CD1c-positive myeloid dendritic cell (primary cell): ENCODE results near the gene CLIC2.
"Not testable (repeated sequence)": the region's sequence is repeated elsewhere in the genome, so short reads cannot be mapped to it uniquely, and the experiment has no call there.

Experiments
- DNase-seq: peaks from one replicate; pipeline ENCODE4 v3.0.0-alpha.2; 2016; ENCODE audit errors: extremely low spot score

Gene CLIC2

GRCh38 chrX:155334486-155335336, at the start of gene CLIC2:
Gene CLIC2 (minus strand): TSS chrX:155334614. CDS start chrX:155334427, 187 bp downstream.
- peak; percentile 70 for DNase-seq

- DNase-seq, result not testable (repeated sequence)
Observed at GRCh38 chrX:155382529-155382967, 48.1 kb upstream of the CLIC2 start.

GRCh38 chrX:155381843-155382528, 47.6 kb upstream of the CLIC2 start, which contains the start of gene F8A2:
Gene F8A2 (plus strand): TSS chrX:155382095. CDS start chrX:155382115, 20 bp downstream.
- DNase-seq, result not testable (repeated sequence)

GRCh38 chrX:155379802-155380201, 45.4 kb upstream of the CLIC2 start:
- DNase-seq, result not testable (repeated sequence)

GRCh38 chrX:155373777-155374458, 39.5 kb upstream of the CLIC2 start:
- not testable (repeated sequence) for DNase-seq

GRCh38 chrX:155363712-155364111, 29.3 kb upstream of the CLIC2 start:
- not testable (repeated sequence) for DNase-seq

GRCh38 chrX:155349448-155349847, 15.0 kb upstream of the CLIC2 start:
- not testable (repeated sequence) for DNase-seq

GRCh38 chrX:155345689-155346088, 11.3 kb upstream of the CLIC2 start:
- DNase-seq, result not testable (repeated sequence)

GRCh38 chrX:155335337-155335712, 911 bp upstream of the CLIC2 start:
- DNase-seq, result not testable (repeated sequence)

GRCh38 chrX:155333544-155334100, 792 bp downstream of the CLIC2 start:
- DNase-seq, result no peak

- no peak for DNase-seq
Observed at GRCh38 chrX:155330992-155331391, 3.4 kb downstream of the CLIC2 start.

GRCh38 chrX:155329293-155329692, 5.1 kb downstream of the CLIC2 start:
- DNase-seq, result no peak

- DNase-seq, result no peak
Observed at GRCh38 chrX:155326610-155327009, 7.8 kb downstream of the CLIC2 start.

- DNase-seq, result no peak
Observed at GRCh38 chrX:155314260-155314659, 20.2 kb downstream of the CLIC2 start.

- no peak for DNase-seq
Observed at GRCh38 chrX:155313766-155314165, 20.6 kb downstream of the CLIC2 start.

- no peak for DNase-seq
Observed at GRCh38 chrX:155293771-155294170, 40.6 kb downstream of the CLIC2 start.

- DNase-seq, result no peak
Observed at GRCh38 chrX:155279873-155280272, 54.5 kb downstream of the CLIC2 start.

- DNase-seq, result no peak
Observed at GRCh38 chrX:155270969-155271368, 63.4 kb downstream of the CLIC2 start.

- DNase-seq, result not testable (repeated sequence)
Observed at GRCh38 chrX:155267995-155268394, 66.4 kb downstream of the CLIC2 start.

GRCh38 chrX:155266439-155266838, 68.0 kb downstream of the CLIC2 start:
- DNase-seq, result no peak

GRCh38 chrX:155263854-155264628, 70.4 kb downstream of the CLIC2 start, which contains the start of gene RAB39B:
Gene RAB39B (minus strand): TSS chrX:155264491. CDS start chrX:155264288, 203 bp downstream.
- DNase-seq, result peak; percentile 54
